Right lobe of liver (tissue), 6 donors: ENCODE data around the gene NDUFAF2. TPM values are rescaled to one million over a fixed set of nuclear protein-coding genes. Genes with fewer than 3 reads are reported as not detected.

Source experiments
- ATAC-seq, 4 donors: fragments of 200-7000 bp; cut with Tn5 transposase; one replicate each; pipeline ENCODE4 v1.9.1; 2020; ENCODE audit warnings: mild to moderate bottlenecking in 4 of 4, moderate library complexity in 4 of 4
- DNase-seq, 3 donors: peaks; one replicate each; pipeline ENCODE4 v3.0.0-alpha.2; 2020
- H3K27ac ChIP-seq, 3 donors: fragments of 200-600 bp; one replicate each; pipeline ENCODE4 v1.8.0; 2022
- H3K27me3 ChIP-seq, 2 donors: fragments of 200-600 bp; one replicate each; pipeline ENCODE4 v1.8.0; 2022
- H3K36me3 ChIP-seq, 4 donors: fragments of 200-600 bp; sonication (generic) in 1 of 4; one replicate each; pipeline versions ENCODE4 v1.5.1 to v1.8.0; 2017 to 2022; ENCODE audit warnings: control low read depth in 1 of 4
- H3K4me1 ChIP-seq, 4 donors: fragments of 200-600 bp; sonication (generic) in 1 of 4; one replicate each; pipeline versions ENCODE4 v1.5.1 to v1.8.0; 2017 to 2022; ENCODE audit warnings: control low read depth in 1 of 4
- H3K4me3 ChIP-seq, 3 donors: fragments of 200-600 bp; one replicate each; pipeline ENCODE4 v1.8.0; 2022
- H3K9me3 ChIP-seq, 4 donors: fragments of 200-600 bp; sonication (generic) in 1 of 4; one replicate each; pipeline versions ENCODE4 v1.5.1 to v1.8.0; 2017 to 2022; ENCODE audit warnings: control low read depth in 1 of 4
- POLR2A ChIP-seq: fragments of 450-650 bp; IDR thresholded peaks from one replicate; pipeline ENCODE4 v1.6.1; 2017; ENCODE audit warnings: antibody characterized with exemption, mild to moderate bottlenecking
- WGBS: methylation state at CpG from one replicate; pipeline ENCODE4 v1.1.6; 2018; ENCODE audit warnings: low coverage, low lambda C conversion rate; ENCODE audit not compliant: insufficient coverage; ENCODE audit errors: missing lambda C conversion rate; 5-methylcytosine and 5-hydroxymethylcytosine counted together
- intact Hi-C, 2 donors: fragments of 100-400 bp; cut with DNase I; formaldehyde crosslinking; loops; one replicate each; pipeline versions ENCODE4 v1.11.2 to v1.14.1; 2022
- total RNA-seq, 6 experiments: library from RNA; depleted of rRNA in 2 of 6; stranded (reverse); fragments of >200 nt in 2 of 6; fragmentation: NEBNext Ultra II Directional in 3 of 6; extraction: Animal tissue kit (Norgen Biotek cat#: 25700) in 3 of 6; gene quantifications; one replicate each; pipeline versions ENCODE4 v1.1.0 to v1.2.4, GENCODE V29; 2016 to 2023
- TF ChIP-seq, protein P1 (sequence below), 4 donors: fragments of 200-600 bp in 3 of 4; fragments of 450-650 bp in 1 of 4; IDR thresholded peaks; one replicate each; pipeline versions ENCODE4 v1.5.1 to v1.8.0; 2016 to 2022; ENCODE audit warnings: antibody characterized with exemption in 4 of 4, mild to moderate bottlenecking in 2 of 4
- donor health status: DM: no; HTN: yes; CAD: no.
- donor health status: DM: no; HTN: no; CAD: no.
- donor health status: DM: no; HTN: no; CAD: no.
- donor health status: DM: no; HTN: yes; CAD: no.
- donor health status: DM: no; HTN: yes; CAD: no.

NDUFAF2 gene
- total RNA-seq, 6 experiments from 2014 or later: 8.4 to 30.1 (median 11.8) TPM

GRCh38 chr5:61119066-61119465 is 174.1 kb downstream of the NDUFAF2 start:
- WGBS: 100% methylated on average over 1 of the region's 1 CpG
- no peaks in the 10 kb centered on the region for H3K9me3 ChIP-seq
- intact Hi-C loops: no loop called here
- H3K27ac ChIP-seq: no peak overlapping the region
- TF ChIP-seq, protein P1, sequence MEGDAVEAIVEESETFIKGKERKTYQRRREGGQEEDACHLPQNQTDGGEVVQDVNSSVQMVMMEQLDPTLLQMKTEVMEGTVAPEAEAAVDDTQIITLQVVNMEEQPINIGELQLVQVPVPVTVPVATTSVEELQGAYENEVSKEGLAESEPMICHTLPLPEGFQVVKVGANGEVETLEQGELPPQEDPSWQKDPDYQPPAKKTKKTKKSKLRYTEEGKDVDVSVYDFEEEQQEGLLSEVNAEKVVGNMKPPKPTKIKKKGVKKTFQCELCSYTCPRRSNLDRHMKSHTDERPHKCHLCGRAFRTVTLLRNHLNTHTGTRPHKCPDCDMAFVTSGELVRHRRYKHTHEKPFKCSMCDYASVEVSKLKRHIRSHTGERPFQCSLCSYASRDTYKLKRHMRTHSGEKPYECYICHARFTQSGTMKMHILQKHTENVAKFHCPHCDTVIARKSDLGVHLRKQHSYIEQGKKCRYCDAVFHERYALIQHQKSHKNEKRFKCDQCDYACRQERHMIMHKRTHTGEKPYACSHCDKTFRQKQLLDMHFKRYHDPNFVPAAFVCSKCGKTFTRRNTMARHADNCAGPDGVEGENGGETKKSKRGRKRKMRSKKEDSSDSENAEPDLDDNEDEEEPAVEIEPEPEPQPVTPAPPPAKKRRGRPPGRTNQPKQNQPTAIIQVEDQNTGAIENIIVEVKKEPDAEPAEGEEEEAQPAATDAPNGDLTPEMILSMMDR (IDR thresholded peaks at IDR 0.05): no peak
- no peak for TF ChIP-seq POLR2A
- no peak overlapping the region for H3K4me3 ChIP-seq
- DNase-seq (no peak), ATAC-seq (no peak)
- H3K27me3 ChIP-seq: no peaks in the 10 kb centered on the region
- no peaks in the 10 kb centered on the region for H3K4me1 ChIP-seq
- no peaks in the 10 kb centered on the region for H3K36me3 ChIP-seq

DNA sequence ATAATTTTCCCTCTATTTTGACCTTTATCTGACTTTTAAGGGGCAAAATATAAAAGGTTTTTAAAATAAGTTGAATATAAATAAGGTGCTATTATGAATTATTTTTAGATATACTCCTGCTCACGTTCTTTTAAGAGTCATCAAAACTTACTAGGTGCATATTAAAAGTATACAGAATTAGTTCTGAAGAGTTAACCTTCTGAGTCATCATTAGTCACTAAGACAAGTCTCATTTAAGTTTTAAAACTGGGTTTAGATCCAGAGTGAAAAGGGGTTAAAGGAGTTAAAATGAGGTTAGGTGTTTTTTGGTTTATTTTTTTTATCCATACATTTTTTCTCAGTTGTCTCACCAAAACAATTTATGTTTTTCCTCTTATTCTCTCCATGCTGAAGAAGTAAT is 175.5 kb downstream of the NDUFAF2 start:
- no peak for ATAC-seq
- H3K27ac ChIP-seq: no peak overlapping the region
- H3K4me1 ChIP-seq: no peaks in the 10 kb centered on the region
- 86% methylated on average over 1 of the region's 1 CpG for WGBS
- no peaks in the 10 kb centered on the region for H3K27me3 ChIP-seq
- H3K9me3 ChIP-seq: no peaks in the 10 kb centered on the region
- H3K4me3 ChIP-seq: no peak overlapping the region
- DNase-seq: no peak
- no peaks in the 10 kb centered on the region for H3K36me3 ChIP-seq
- TF ChIP-seq, protein P1 (IDR thresholded peaks at IDR 0.05): no peak
- no peak for TF ChIP-seq POLR2A
- intact Hi-C loops: no loop called here

GRCh38 chr5:61123145-61123544 is 178.1 kb downstream of the NDUFAF2 start:
- TF ChIP-seq, protein P1 (IDR thresholded peaks at IDR 0.05): no peak
- TF ChIP-seq POLR2A: no peak
- Histone ChIP-seq H3K36me3 (no peaks in the 10 kb centered on the region), H3K4me3 (no peak overlapping the region), H3K9me3 (no peaks in the 10 kb centered on the region), H3K27me3 (no peaks in the 10 kb centered on the region), H3K4me1 (no peaks in the 10 kb centered on the region), H3K27ac (no peak overlapping the region)
- WGBS: 79% methylated on average over 4 of the region's 4 CpGs
- intact Hi-C loops: no loop called here
- DNase-seq (no peak), ATAC-seq (no peak)

DNA sequence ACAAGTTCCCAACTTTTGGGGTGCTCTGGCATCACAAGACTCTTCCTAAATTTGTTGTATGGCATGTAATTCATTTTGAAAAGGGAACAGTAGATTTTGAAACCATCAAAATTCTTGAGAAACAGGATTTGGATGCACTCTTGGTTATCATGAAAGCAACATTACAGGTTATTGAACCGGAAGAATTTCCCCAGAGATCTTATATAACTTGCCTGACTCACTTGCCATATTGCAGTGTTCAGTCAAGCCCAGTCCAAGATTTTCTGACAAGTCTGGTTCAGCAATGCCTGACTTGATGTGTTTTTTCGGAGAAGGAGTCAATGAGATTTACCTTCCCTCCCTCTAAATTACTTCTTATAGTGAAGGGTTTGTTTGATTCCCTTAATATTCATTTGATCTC is 185.3 kb downstream of the NDUFAF2 start:
- H3K4me3 ChIP-seq: no peak overlapping the region
- TF ChIP-seq, protein P1 (IDR thresholded peaks at IDR 0.05): no peak
- intact Hi-C loops: no loop called here
- H3K9me3 ChIP-seq: no peaks in the 10 kb centered on the region
- H3K36me3 ChIP-seq: no peaks in the 10 kb centered on the region
- no peak overlapping the region for H3K27ac ChIP-seq
- H3K4me1 ChIP-seq: no peaks in the 10 kb centered on the region
- 77% methylated on average over 2 of the region's 2 CpGs for WGBS
- ATAC-seq (no peak), DNase-seq (no peak)
- no peaks in the 10 kb centered on the region for H3K27me3 ChIP-seq

DNA sequence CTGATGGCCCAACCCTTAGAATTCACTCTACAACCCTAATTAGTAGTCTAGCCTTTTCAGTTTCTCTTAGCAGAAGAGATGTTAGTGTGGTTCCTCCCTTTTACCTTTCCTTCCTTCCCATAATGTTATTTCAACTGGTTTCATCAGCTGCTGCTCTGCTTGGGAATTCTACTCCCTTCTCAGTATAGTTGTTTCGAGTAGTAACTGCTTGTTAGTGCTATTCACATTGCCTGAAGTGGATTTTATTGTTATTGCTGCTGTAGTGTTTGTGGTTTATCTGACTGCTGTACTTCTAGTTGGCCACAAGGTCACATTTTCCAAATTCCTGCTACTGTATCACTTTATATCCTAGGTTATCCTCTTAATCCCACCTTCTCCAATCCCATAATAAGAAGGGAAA is 187.6 kb downstream of the NDUFAF2 start:
- WGBS: 87% methylated on average over 1 of the region's 1 CpG
- Histone ChIP-seq H3K36me3 (no peaks in the 10 kb centered on the region), H3K4me3 (no peak overlapping the region), H3K4me1 (no peaks in the 10 kb centered on the region), H3K9me3 (no peaks in the 10 kb centered on the region), H3K27me3 (no peaks in the 10 kb centered on the region), H3K27ac (no peak overlapping the region)
- TF ChIP-seq, protein P1 (IDR thresholded peaks at IDR 0.05): no peak
- no peak for TF ChIP-seq POLR2A
- no peak for ATAC-seq
- no peak for DNase-seq
- intact Hi-C loops: no loop called here
